HEK293 (cell line): Measurements from ENCODE around the gene KDM2B.

Source experiments
- CTCF ChIA-PET: fragments of 350-600 bp; formaldehyde crosslinking; extraction: SDS; loops from one replicate; lab custom pipeline; 2021; ENCODE audit warnings: antibody characterized with exemption; lab: Yijun Ruan, JAX
- POLR2A ChIA-PET: fragments of 300-600 bp; formaldehyde crosslinking; extraction: SDS; loops from one replicate; lab custom pipeline; 2020; ENCODE audit warnings: antibody characterized with exemption, inconsistent platforms; lab: Yijun Ruan, JAX
- H3K27ac ChIP-seq: fragments of 200-500 bp; sonication (Bioruptor generic); 2 replicates; pipeline ENCODE4 v1.5.1; 2014; ENCODE audit warnings: low read depth, low read length, control low read depth, inconsistent platforms; ENCODE audit errors: extremely low read depth
- H3K36me3 ChIP-seq, 2 experiments: fragments of 200-500 bp in 1 of 2; sonication (Bioruptor generic) in 1 of 2; 1 replicate in 1 of 2; 2 replicates in 1 of 2; pipeline ENCODE4 v1.5.1; 2014 to 2017; ENCODE audit warnings: inconsistent platforms in 2 of 2, low read length in 2 of 2; ENCODE audit not compliant: control insufficient read depth in 2 of 2, insufficient read depth in 1 of 2
- H3K4me1 ChIP-seq: fragments of 200-500 bp; sonication (Bioruptor generic); 2 replicates; pipeline ENCODE4 v1.5.1; 2014; ENCODE audit warnings: mild to moderate bottlenecking, low read length, inconsistent platforms; ENCODE audit not compliant: control insufficient read depth, insufficient read depth
- H3K4me3 ChIP-seq: 2 replicates; pipeline ENCODE4 v1.5.1; 2011; ENCODE audit warnings: low read depth, mild to moderate bottlenecking, control low read depth, low read length, moderate library complexity
- H3K9me3 ChIP-seq: fragments of 200-500 bp; sonication (Bioruptor generic); 2 replicates; pipeline ENCODE4 v1.5.1; 2014; ENCODE audit warnings: low read depth, low read length, inconsistent platforms; ENCODE audit not compliant: control insufficient read depth, insufficient read depth
- BCL11A ChIP-seq: fragments of 450-650 bp; formaldehyde crosslinking; IDR thresholded peaks from 2 replicates; pipeline ENCODE4 v1.5.1; 2016; ENCODE audit warnings: low read depth, missing biosample characterization, missing genetic modification characterization
- BCL11B ChIP-seq: fragments of 450-650 bp; formaldehyde crosslinking; IDR thresholded peaks from 2 replicates; pipeline ENCODE4 v1.5.1; 2016; ENCODE audit warnings: low read depth, missing biosample characterization, missing genetic modification characterization
- GFI1B ChIP-seq: fragments of 450-650 bp; formaldehyde crosslinking; IDR thresholded peaks from 2 replicates; pipeline ENCODE4 v1.5.1; 2016; ENCODE audit warnings: missing biosample characterization, missing genetic modification characterization
- GLIS1 ChIP-seq: fragments of 450-650 bp; formaldehyde crosslinking; IDR thresholded peaks from 2 replicates; pipeline ENCODE4 v1.5.1; 2016; ENCODE audit warnings: missing biosample characterization, missing genetic modification characterization
- KLF1 ChIP-seq: fragments of 450-650 bp; formaldehyde crosslinking; IDR thresholded peaks from 2 replicates; pipeline ENCODE4 v1.5.1; 2016; ENCODE audit warnings: missing biosample characterization, missing genetic modification characterization
- SCRT1 ChIP-seq: fragments of 450-650 bp; formaldehyde crosslinking; IDR thresholded peaks from 2 replicates; pipeline ENCODE4 v1.5.1; 2016; ENCODE audit warnings: missing biosample characterization, missing genetic modification characterization, borderline replicate concordance
- TSHZ1 ChIP-seq: fragments of 450-650 bp; formaldehyde crosslinking; IDR thresholded peaks from 2 replicates; pipeline ENCODE4 v1.5.1; 2016; ENCODE audit warnings: missing biosample characterization, missing genetic modification characterization, borderline replicate concordance
- ZBTB26 ChIP-seq: fragments of 450-650 bp; formaldehyde crosslinking; optimal IDR thresholded peaks from 2 replicates; pipeline ENCODE3; 2016; ENCODE audit warnings: missing biosample characterization, mild to moderate bottlenecking, missing genetic modification characterization
- ZBTB49 ChIP-seq: fragments of 450-650 bp; formaldehyde crosslinking; IDR thresholded peaks from 2 replicates; pipeline ENCODE4 v1.5.1; 2016; ENCODE audit warnings: missing biosample characterization, missing genetic modification characterization, low read depth
- ZFHX2 ChIP-seq: fragments of 450-650 bp; formaldehyde crosslinking; conservative IDR thresholded peaks from 2 replicates; pipeline ENCODE4 v1.5.1; 2016; ENCODE audit warnings: missing biosample characterization, missing genetic modification characterization
- ZFP3 ChIP-seq: fragments of 450-650 bp; formaldehyde crosslinking; IDR thresholded peaks from 2 replicates; pipeline ENCODE4 v1.5.1; 2016; ENCODE audit warnings: low read depth, missing biosample characterization, missing genetic modification characterization
- ZNF132 ChIP-seq: fragments of 450-650 bp; formaldehyde crosslinking; IDR thresholded peaks from 2 replicates; pipeline ENCODE4 v1.5.1; 2017; ENCODE audit warnings: missing biosample characterization, missing genetic modification characterization, borderline replicate concordance
- ZNF174 ChIP-seq: fragments of 450-650 bp; formaldehyde crosslinking; IDR thresholded peaks from 2 replicates; pipeline ENCODE4 v1.5.0; 2017; ENCODE audit warnings: missing biosample characterization, mild to moderate bottlenecking, missing genetic modification characterization
- ZNF335 ChIP-seq: fragments of 450-650 bp; formaldehyde crosslinking; conservative IDR thresholded peaks from 2 replicates; pipeline ENCODE4 v1.5.1; 2016; ENCODE audit warnings: missing biosample characterization, missing genetic modification characterization
- ZNF394 ChIP-seq: fragments of 450-650 bp; formaldehyde crosslinking; IDR thresholded peaks from 2 replicates; pipeline ENCODE4 v1.5.1; 2016; ENCODE audit warnings: missing biosample characterization, missing genetic modification characterization, mild to moderate bottlenecking, moderate library complexity, borderline replicate concordance
- ZNF501 ChIP-seq: fragments of 450-650 bp; formaldehyde crosslinking; IDR thresholded peaks from 2 replicates; pipeline ENCODE4 v1.5.1; 2016; ENCODE audit warnings: missing biosample characterization, missing genetic modification characterization
- ZNF549 ChIP-seq: fragments of 450-650 bp; IDR thresholded peaks from 2 replicates; pipeline ENCODE4 v1.5.1; 2018; ENCODE audit warnings: missing biosample characterization, missing genetic modification characterization, mild to moderate bottlenecking, inconsistent platforms, moderate library complexity
- ZNF660 ChIP-seq: fragments of 450-650 bp; IDR thresholded peaks from 2 replicates; pipeline ENCODE4 v1.5.1; 2018; ENCODE audit warnings: missing biosample characterization, mild to moderate bottlenecking, missing genetic modification characterization
- ZNF677 ChIP-seq: fragments of 450-650 bp; IDR thresholded peaks from 2 replicates; pipeline ENCODE4 v1.5.0; 2018; ENCODE audit warnings: missing biosample characterization, mild to moderate bottlenecking, missing genetic modification characterization, moderate library complexity
- ZNF777 ChIP-seq: fragments of 450-650 bp; formaldehyde crosslinking; IDR thresholded peaks from 2 replicates; pipeline ENCODE4 v1.5.1; 2017; ENCODE audit warnings: missing biosample characterization, missing genetic modification characterization, borderline replicate concordance
- ZSCAN5A ChIP-seq: fragments of 450-650 bp; formaldehyde crosslinking; IDR thresholded peaks from 2 replicates; pipeline ENCODE4 v1.5.1; 2016; ENCODE audit warnings: missing biosample characterization, missing genetic modification characterization
- TF ChIP-seq, protein P1 (sequence below): fragments of 450-650 bp; formaldehyde crosslinking; IDR thresholded peaks from 2 replicates; pipeline ENCODE4 v1.5.1; 2016; ENCODE audit warnings: missing biosample characterization, missing genetic modification characterization, low read depth

Gene KDM2B

DNA sequence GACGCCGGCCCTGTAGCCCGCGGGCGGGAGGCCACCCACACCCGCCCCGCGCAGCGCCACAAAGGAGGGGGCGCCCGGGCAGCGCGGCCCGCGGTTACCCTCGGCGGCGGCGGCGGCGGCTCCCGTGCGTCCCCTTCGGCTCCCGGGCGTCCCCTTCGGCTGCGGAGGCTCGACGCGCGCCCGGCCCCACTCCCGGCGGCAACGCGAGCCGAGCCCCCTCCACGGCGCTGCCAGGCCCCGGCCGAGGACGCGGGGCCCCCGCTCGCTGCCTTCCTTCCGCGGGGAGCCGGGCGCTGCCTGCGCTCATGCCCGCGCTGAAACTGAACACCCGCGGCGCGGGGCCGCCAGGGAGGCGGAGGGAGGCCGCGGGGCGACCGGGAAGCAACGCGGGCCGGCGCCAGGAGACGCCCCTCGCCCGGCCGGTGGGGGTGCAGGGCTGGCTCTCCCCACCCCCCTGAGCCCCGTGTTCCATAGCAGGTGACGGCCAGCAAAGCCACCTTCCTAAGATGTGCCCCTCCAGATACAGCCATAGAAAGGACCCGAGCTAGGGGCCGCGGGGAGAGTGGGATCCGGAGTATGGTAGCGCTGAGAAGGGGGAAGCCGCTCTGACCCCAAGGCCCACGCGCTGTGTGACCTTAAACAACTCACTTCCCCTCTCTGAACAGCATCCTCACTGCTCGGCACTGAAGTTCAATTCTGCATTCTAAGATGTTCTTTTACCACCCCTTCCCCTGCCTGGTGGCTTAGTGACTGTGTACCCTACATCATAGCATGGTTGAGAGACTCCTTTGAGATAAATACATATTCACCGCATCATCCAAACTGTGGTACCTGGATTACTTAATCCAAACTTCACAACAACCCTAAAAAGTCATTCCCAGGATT, 42.8 kb downstream of the KDM2B start (continued):
- TF ChIP-seq ZNF335 (tag by site-specific recombination) (peak; percentile 56), ZNF660 (tag by site-specific recombination) (no peak)

DNA sequence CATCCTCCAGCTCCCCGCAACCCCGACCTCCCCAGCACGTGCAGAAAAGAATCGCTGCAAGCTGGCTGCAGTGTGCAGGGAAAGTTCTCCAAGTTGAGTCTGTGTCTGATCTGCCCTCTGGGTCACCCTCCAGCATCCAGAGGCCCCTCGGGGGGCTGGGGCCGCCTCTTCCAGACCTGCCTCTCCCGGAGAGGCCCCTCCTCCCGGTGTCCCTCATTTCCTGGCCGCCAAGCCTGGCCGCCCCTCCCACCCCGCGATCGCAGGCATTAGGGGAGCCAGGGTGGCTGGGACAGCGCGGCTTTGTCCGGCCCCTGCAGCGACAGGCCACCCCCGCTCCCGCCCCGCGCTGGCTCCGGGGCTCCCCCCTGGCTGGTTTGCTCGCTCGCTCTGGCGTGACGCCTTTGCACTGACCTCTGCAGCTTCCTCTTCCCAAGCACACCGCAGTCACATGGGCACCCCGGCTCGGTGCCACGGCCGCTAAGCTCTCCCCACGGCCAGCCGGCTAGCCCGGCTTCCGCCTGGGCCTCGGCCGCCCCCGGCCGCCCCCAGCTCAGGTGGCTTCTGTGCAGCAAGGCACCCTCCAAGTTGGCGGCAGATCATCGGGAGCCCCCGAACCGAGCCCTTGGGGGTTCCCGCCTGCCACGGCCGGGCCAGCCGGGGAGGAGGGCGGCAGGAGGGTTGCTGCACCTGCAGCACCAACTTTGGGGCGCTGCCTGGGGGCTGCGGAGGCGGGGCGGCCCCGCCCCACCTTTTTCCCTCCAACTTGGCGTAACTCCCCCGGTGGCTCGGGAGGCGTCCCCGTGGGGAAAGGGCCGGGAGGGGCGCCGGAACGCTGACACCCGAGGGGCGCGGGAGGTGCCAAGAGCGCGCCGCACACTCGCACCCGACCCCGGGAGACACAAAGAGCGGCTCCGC, 43.7 kb downstream of the KDM2B start:
- Histone ChIP-seq H3K9me3 (no peaks in the 10 kb centered on the region), H3K27ac (peak overlapping the region; percentile 76), H3K4me3 (peak overlapping the region; percentile 29), H3K36me3 (peaks cover 0 to 16% of the 10 kb centered on the region in 2 experiments; a peak in 2 of 3 replicates), H3K4me1 (peaks cover 14% of the 10 kb centered on the region; the same call in 1 of the 2 replicates)
- ChIA-PET POLR2A (interaction anchor here (0.6 to 1.5 kb wide), 2 partner anchors 15 to 166 kb away, joined by 3 to 4 read pairs; no protein-coding TSS in a partner anchor), CTCF (interaction anchor here (0.6 to 1.7 kb wide), 2 partner anchors 37 to 668 kb away, joined by 3 to 7 read pairs; no protein-coding TSS in a partner anchor)
- TF ChIP-seq ZNF777: no peak; the same call in 1 of the 2 replicates
- no peak for TF ChIP-seq SCRT1 (tag by site-specific recombination)
- peak; percentile 95 for TF ChIP-seq ZFHX2 (tag by site-specific recombination)
- TF ChIP-seq BCL11B: no peak; the same call in 1 of the 2 replicates
- TF ChIP-seq ZNF677 (tag by site-specific recombination): no peak
- TF ChIP-seq, protein P1, sequence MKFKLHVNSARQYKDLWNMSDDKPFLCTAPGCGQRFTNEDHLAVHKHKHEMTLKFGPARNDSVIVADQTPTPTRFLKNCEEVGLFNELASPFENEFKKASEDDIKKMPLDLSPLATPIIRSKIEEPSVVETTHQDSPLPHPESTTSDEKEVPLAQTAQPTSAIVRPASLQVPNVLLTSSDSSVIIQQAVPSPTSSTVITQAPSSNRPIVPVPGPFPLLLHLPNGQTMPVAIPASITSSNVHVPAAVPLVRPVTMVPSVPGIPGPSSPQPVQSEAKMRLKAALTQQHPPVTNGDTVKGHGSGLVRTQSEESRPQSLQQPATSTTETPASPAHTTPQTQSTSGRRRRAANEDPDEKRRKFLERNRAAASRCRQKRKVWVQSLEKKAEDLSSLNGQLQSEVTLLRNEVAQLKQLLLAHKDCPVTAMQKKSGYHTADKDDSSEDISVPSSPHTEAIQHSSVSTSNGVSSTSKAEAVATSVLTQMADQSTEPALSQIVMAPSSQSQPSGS (tag by site-specific recombination): no peak
- no peak for TF ChIP-seq ZNF132 (tag by site-specific recombination)
- TF ChIP-seq BCL11A (tag by site-specific recombination): 0 out of 2 replicates have a peak, but pooled peaks have one; percentile 43
- no peak for TF ChIP-seq ZBTB49
- TF ChIP-seq GFI1B (tag by site-specific recombination): no peak
- no peak for TF ChIP-seq ZNF394
- no peak for TF ChIP-seq ZFP3
- peak; percentile 64 for TF ChIP-seq ZNF501 (tag by site-specific recombination)
- TF ChIP-seq ZBTB26: peak; percentile 89
- TF ChIP-seq ZNF549 (tag by site-specific recombination): no peak
- peak; percentile 96 for TF ChIP-seq GLIS1 (tag by site-specific recombination)
- TF ChIP-seq KLF1 (tag by site-specific recombination): peak; percentile 69
- no peak for TF ChIP-seq ZNF174 (tag by site-specific recombination)
- no peak for TF ChIP-seq TSHZ1 (tag by site-specific recombination)
- 0 out of 2 replicates have a peak, but pooled peaks have one; percentile 11 for TF ChIP-seq ZSCAN5A
